CD14-positive monocyte (primary cell): ENCODE measurements around the gene BCAR1. TPM values are rescaled to one million over a fixed set of nuclear protein-coding genes. Genes with fewer than 3 reads are reported as not detected.

Experiments used
- DNase-seq, 3 donors: peaks; one replicate each; pipeline ENCODE4 v3.0.0-alpha.2; 2011 to 2022
- H2AFZ ChIP-seq: 2 replicates; pipeline ENCODE4 v1.6.0; 2012; ENCODE audit warnings: mild to moderate bottlenecking, low read depth, low read length, inconsistent platforms; ENCODE audit not compliant: insufficient read depth, poor library complexity, severe bottlenecking
- H3K27ac ChIP-seq, 2 donors: 1 replicate in 1 of 2; 2 replicates in 1 of 2; pipeline ENCODE4 v1.5.1; 2012 to 2013; ENCODE audit warnings: low read length in 2 of 2, control low read depth in 1 of 2, inconsistent platforms in 1 of 2, low read depth in 1 of 2, mild to moderate bottlenecking in 1 of 2
- H3K27me3 ChIP-seq, 2 donors: one replicate each; pipeline versions ENCODE4 v1.6.0 to v1.6.1; 2011 to 2013; ENCODE audit warnings: low read length in 2 of 2; ENCODE audit not compliant: control insufficient read depth in 2 of 2, insufficient read depth in 2 of 2
- H3K36me3 ChIP-seq, 2 donors: replicated peaks in 1 of 2; 1 replicate in 1 of 2; 2 replicates in 1 of 2; pipeline versions ENCODE4 v1.5.1 to v1.6.1; 2012 to 2013; ENCODE audit warnings: low read length in 2 of 2, control low read depth in 1 of 2, inconsistent platforms in 1 of 2, mild to moderate bottlenecking in 1 of 2; ENCODE audit not compliant: insufficient read depth in 2 of 2, control insufficient read depth in 1 of 2
- H3K4me1 ChIP-seq, 2 donors: 1 replicate in 1 of 2; 2 replicates in 1 of 2; pipeline versions ENCODE4 v1.5.1 to v1.6.1; 2012 to 2013; ENCODE audit warnings: low read length in 2 of 2, control low read depth in 1 of 2, inconsistent platforms in 1 of 2, mild to moderate bottlenecking in 1 of 2, moderate library complexity in 1 of 2; ENCODE audit not compliant: insufficient read depth in 2 of 2, control insufficient read depth in 1 of 2
- H3K4me2 ChIP-seq: replicated peaks from 2 replicates; pipeline ENCODE3; 2012; ENCODE audit warnings: low read length, moderate library complexity, mild to moderate bottlenecking; ENCODE audit not compliant: poor library complexity, severe bottlenecking; ENCODE audit errors: extremely low read depth
- H3K4me3 ChIP-seq, 3 experiments: fragments of 200-600 bp in 1 of 3; sonication (generic) in 1 of 3; replicated peaks in 1 of 3; 1 replicate in 2 of 3; 2 replicates in 1 of 3; pipeline ENCODE4 v1.5.1; 2011 to 2013; ENCODE audit warnings: low read length in 3 of 3, mild to moderate bottlenecking in 3 of 3, control low read depth in 2 of 3, low read depth in 2 of 3, inconsistent platforms in 1 of 3, moderate library complexity in 1 of 3
- H3K79me2 ChIP-seq: 2 replicates; pipeline ENCODE4 v1.6.0; 2012; ENCODE audit warnings: mild to moderate bottlenecking, control low read depth, inconsistent platforms, low read length, moderate library complexity; ENCODE audit not compliant: insufficient read depth
- H3K9ac ChIP-seq: 2 replicates; pipeline ENCODE4 v1.6.0; 2017; ENCODE audit warnings: low read length, mild to moderate bottlenecking; ENCODE audit not compliant: insufficient read depth, poor library complexity, severe bottlenecking
- H3K9me3 ChIP-seq, 2 donors: replicated peaks in 1 of 2; 1 replicate in 1 of 2; 2 replicates in 1 of 2; pipeline versions ENCODE4 v1.5.1 to v1.6.1; 2012 to 2013; ENCODE audit warnings: low read length in 2 of 2, control low read depth in 1 of 2; ENCODE audit not compliant: control insufficient read depth in 1 of 2, insufficient read depth in 1 of 2
- H4K20me1 ChIP-seq: 2 replicates; pipeline ENCODE4 v1.6.0; 2012; ENCODE audit warnings: mild to moderate bottlenecking, low read length, control low read depth, moderate library complexity; ENCODE audit not compliant: insufficient read depth
- H3K27ac Mint-ChIP-seq, 7 donors: one replicate each; pipeline ENCODE4 v1.8.0; 2020; ENCODE audit warnings: mild to moderate bottlenecking in 7 of 7, mixed read lengths in 7 of 7, moderate library complexity in 6 of 7, inconsistent platforms in 2 of 7
- H3K27me3 Mint-ChIP-seq, 3 donors: one replicate each; pipeline ENCODE4 v1.8.0; 2021 to 2022; ENCODE audit warnings: low read depth in 3 of 3, mild to moderate bottlenecking in 3 of 3, mixed read lengths in 3 of 3, moderate library complexity in 3 of 3, inconsistent platforms in 1 of 3
- H3K36me3 Mint-ChIP-seq, 2 donors: one replicate each; pipeline ENCODE4 v1.8.0; 2020; ENCODE audit warnings: mixed read lengths in 2 of 2, inconsistent platforms in 1 of 2, mild to moderate bottlenecking in 1 of 2
- H3K4me1 Mint-ChIP-seq: one replicate; pipeline ENCODE4 v1.8.0; 2020; ENCODE audit warnings: mild to moderate bottlenecking, mixed read lengths
- H3K4me3 Mint-ChIP-seq, 2 donors: one replicate each; pipeline ENCODE4 v1.8.0; 2020; ENCODE audit warnings: mild to moderate bottlenecking in 2 of 2, mixed read lengths in 2 of 2, moderate library complexity in 1 of 2
- H3K9me3 Mint-ChIP-seq, 7 donors: one replicate each; pipeline ENCODE4 v1.8.0; 2020 to 2022; ENCODE audit warnings: mixed read lengths in 7 of 7, mild to moderate bottlenecking in 6 of 7, moderate library complexity in 6 of 7, inconsistent platforms in 2 of 7
- WGBS: methylation state at CpG from one replicate; pipeline ENCODE4 v1.1.5; 2013; ENCODE audit warnings: missing lambda C conversion rate; ENCODE audit not compliant: insufficient coverage; 5-methylcytosine and 5-hydroxymethylcytosine counted together
- intact Hi-C, 2 donors: fragments of 100-400 bp; cut with micrococcal nuclease; formaldehyde crosslinking; loops; one replicate each; pipeline versions ENCODE4 v1.15.0 to v1.15.1; 2023
- polyA plus RNA-seq, 3 donors: library from polyadenylated mRNA; depleted of rRNA in 1 of 3; unstranded in 2 of 3; stranded (reverse) in 1 of 3; fragments of 300-500 nt in 2 of 3; fragments of >200 nt in 1 of 3; fragmentation: Illumina TruSeq in 2 of 3; gene quantifications; 1 replicate in 2 of 3; 2 replicates in 1 of 3; pipeline ENCODE4 v1.2.3, GENCODE V29; 2012 to 2021
- TF ChIP-seq, protein P1 (sequence below): fragments of 200-600 bp; IDR thresholded peaks from one replicate; pipeline ENCODE4 v1.8.0; 2022; ENCODE audit warnings: antibody characterized with exemption, mild to moderate bottlenecking

BCAR1 gene
- polyA plus RNA-seq, 3 donors: not detected

- Histone ChIP-seq H4K20me1 (no peaks in the 10 kb centered on the region), H3K27me3 (peaks cover 0 to 8% of the 10 kb centered on the region in 2 donors), H3K9ac (no peak overlapping the region), H3K9me3 (no peaks in the 10 kb centered on the region), H3K4me1 (no peaks in the 10 kb centered on the region), H3K27ac (no peak overlapping the region), H3K4me3 (no peak overlapping the region), H2AFZ (no peak overlapping the region), H3K4me2 (no peak overlapping the region), H3K36me3 (peaks cover 4 to 58% of the 10 kb centered on the region in 2 donors), H3K79me2 (no peaks in the 10 kb centered on the region)
- Mint-ChIP-seq H3K27ac (no peak overlapping the region), H3K27me3 (peaks cover 9 to 49% (median 20%) of the 10 kb centered on the region in 3 donors), H3K4me1 (no peaks in the 10 kb centered on the region), H3K9me3 (peaks cover 0 to 4% (median 0%) of the 10 kb centered on the region in 7 donors), H3K4me3 (no peak overlapping the region), H3K36me3 (peaks cover 83 to 89% of the 10 kb centered on the region in 2 donors)
- intact Hi-C loops: no loop called here
- TF ChIP-seq, protein P1, sequence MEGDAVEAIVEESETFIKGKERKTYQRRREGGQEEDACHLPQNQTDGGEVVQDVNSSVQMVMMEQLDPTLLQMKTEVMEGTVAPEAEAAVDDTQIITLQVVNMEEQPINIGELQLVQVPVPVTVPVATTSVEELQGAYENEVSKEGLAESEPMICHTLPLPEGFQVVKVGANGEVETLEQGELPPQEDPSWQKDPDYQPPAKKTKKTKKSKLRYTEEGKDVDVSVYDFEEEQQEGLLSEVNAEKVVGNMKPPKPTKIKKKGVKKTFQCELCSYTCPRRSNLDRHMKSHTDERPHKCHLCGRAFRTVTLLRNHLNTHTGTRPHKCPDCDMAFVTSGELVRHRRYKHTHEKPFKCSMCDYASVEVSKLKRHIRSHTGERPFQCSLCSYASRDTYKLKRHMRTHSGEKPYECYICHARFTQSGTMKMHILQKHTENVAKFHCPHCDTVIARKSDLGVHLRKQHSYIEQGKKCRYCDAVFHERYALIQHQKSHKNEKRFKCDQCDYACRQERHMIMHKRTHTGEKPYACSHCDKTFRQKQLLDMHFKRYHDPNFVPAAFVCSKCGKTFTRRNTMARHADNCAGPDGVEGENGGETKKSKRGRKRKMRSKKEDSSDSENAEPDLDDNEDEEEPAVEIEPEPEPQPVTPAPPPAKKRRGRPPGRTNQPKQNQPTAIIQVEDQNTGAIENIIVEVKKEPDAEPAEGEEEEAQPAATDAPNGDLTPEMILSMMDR: no peak
- no peak for DNase-seq
- WGBS: no CpG with 5 or more reads among the region's 3 CpGs
These were observed 41.3 kb upstream of the BCAR1 start for GRCh38 chr16:75292691-75293090.

DNA sequence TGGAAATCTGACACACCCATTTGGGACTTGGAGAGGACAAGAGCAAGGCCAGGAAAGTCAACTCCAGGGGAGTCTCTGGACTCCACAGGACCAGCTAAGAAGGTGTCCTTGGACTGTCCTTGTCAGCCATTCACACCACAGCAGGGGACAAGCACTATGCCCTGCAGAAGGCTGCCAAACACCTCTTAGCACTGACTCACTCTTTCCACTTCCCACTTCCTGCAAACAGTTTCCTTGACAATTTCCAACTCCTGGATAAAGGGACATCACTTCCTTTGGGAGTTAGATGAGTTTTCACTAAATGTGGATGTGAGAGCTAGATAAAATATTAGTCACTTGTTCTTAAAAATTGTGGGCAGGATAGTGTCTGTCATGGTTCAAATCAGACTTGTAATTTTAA, 37.8 kb upstream of the BCAR1 start:
- Mint-ChIP-seq H3K9me3 (peaks cover 0 to 8% (median 6%) of the 10 kb centered on the region in 7 donors), H3K27ac (no peak overlapping the region), H3K4me1 (no peaks in the 10 kb centered on the region), H3K4me3 (peak overlapping the region in 1 of 2 donors; percentile 17), H3K36me3 (peaks cover 50 to 65% of the 10 kb centered on the region in 2 donors), H3K27me3 (peaks cover 17 to 63% (median 23%) of the 10 kb centered on the region in 3 donors)
- H3K9me3 ChIP-seq: peaks cover 0 to 3% of the 10 kb centered on the region in 2 donors
- no peak overlapping the region for H3K9ac ChIP-seq
- H3K4me1 ChIP-seq: no peaks in the 10 kb centered on the region
- TF ChIP-seq, protein P1: no peak
- H3K27ac ChIP-seq: no peak overlapping the region
- no peaks in the 10 kb centered on the region for H3K79me2 ChIP-seq
- peaks cover 0 to 12% of the 10 kb centered on the region in 2 donors for H3K27me3 ChIP-seq
- H2AFZ ChIP-seq: no peak overlapping the region
- intact Hi-C loops: no loop called here
- peaks cover 4 to 31% of the 10 kb centered on the region in 2 donors for H3K36me3 ChIP-seq
- no peak overlapping the region for H3K4me3 ChIP-seq
- no peak for DNase-seq
- H4K20me1 ChIP-seq: no peaks in the 10 kb centered on the region
- no peak overlapping the region for H3K4me2 ChIP-seq
